Smooth muscle cell (in vitro differentiated cells): ENCODE measurements around the gene IDI2. TPM values are rescaled to one million over a fixed set of nuclear protein-coding genes. Genes with fewer than 3 reads are reported as not detected.

Source experiments
- DNase-seq: peaks from one replicate; lab custom pipeline; 2025; ENCODE audit not compliant: unreplicated experiment; lab: John Stamatoyannopoulos, UW
- H2AFZ ChIP-seq: fragments of 200-600 bp; sonication (generic); 2 replicates; pipeline ENCODE4 v1.6.0; 2016; ENCODE audit warnings: antibody characterized with exemption, low read depth, mild to moderate bottlenecking
- H3F3A ChIP-seq: fragments of 200-600 bp; sonication (generic); 2 replicates; pipeline ENCODE4 v1.6.0; 2017; ENCODE audit warnings: antibody characterized with exemption, low read depth
- H3K27ac ChIP-seq: fragments of 200-600 bp; sonication (generic); 2 replicates; pipeline ENCODE4 v1.5.1; 2016; ENCODE audit warnings: low read depth, mild to moderate bottlenecking
- H3K27me3 ChIP-seq: fragments of 200-600 bp; sonication (generic); 2 replicates; pipeline ENCODE4 v1.6.1; 2016; ENCODE audit warnings: low read depth, mild to moderate bottlenecking
- H3K36me3 ChIP-seq: fragments of 200-600 bp; sonication (generic); 2 replicates; pipeline ENCODE4 v1.5.1; 2016; ENCODE audit warnings: low read depth
- H3K4me1 ChIP-seq: fragments of 200-600 bp; sonication (generic); 2 replicates; pipeline ENCODE4 v1.5.1; 2016; ENCODE audit warnings: low read depth
- H3K4me2 ChIP-seq: fragments of 200-600 bp; sonication (generic); 2 replicates; pipeline ENCODE4 v1.6.0; 2016; ENCODE audit warnings: mild to moderate bottlenecking
- H3K4me3 ChIP-seq: fragments of 200-600 bp; sonication (generic); 2 replicates; pipeline ENCODE4 v1.5.1; 2016; ENCODE audit warnings: mild to moderate bottlenecking
- H3K79me2 ChIP-seq: fragments of 200-600 bp; sonication (generic); 2 replicates; pipeline ENCODE4 v1.6.0; 2016; ENCODE audit warnings: low read depth, mild to moderate bottlenecking
- H3K9ac ChIP-seq: fragments of 200-600 bp; sonication (generic); 2 replicates; pipeline ENCODE4 v1.6.0; 2016; ENCODE audit warnings: low read depth
- H3K9me3 ChIP-seq: fragments of 200-600 bp; sonication (generic); replicated peaks from 2 replicates; pipeline ENCODE4 v1.5.1; 2016; ENCODE audit warnings: low read depth
- H4K20me1 ChIP-seq: fragments of 200-600 bp; sonication (generic); 2 replicates; pipeline ENCODE4 v1.6.0; 2016; ENCODE audit warnings: low read depth
- CTCF ChIP-seq: fragments of 200-600 bp; sonication (generic); IDR thresholded peaks from 2 replicates; pipeline ENCODE4 v1.5.1; 2017; ENCODE audit warnings: borderline replicate concordance, mild to moderate bottlenecking, antibody characterized with exemption; ENCODE audit not compliant: insufficient read depth, poor library complexity, severe bottlenecking
- WGBS: methylation state at CpG from one replicate; pipeline ENCODE4 v1.1.7; 2016; ENCODE audit warnings: low lambda C conversion rate; 5-methylcytosine and 5-hydroxymethylcytosine counted together
- polyA plus RNA-seq: library from polyadenylated mRNA; unstranded; fragments of >200 nt; fragmentation: Nextera tagmentation; extraction: Ambion mirVana; gene quantifications from 2 replicates; pipeline ENCODE4 v1.2.1, GENCODE V29; 2016
- total RNA-seq: library from RNA; depleted of rRNA; stranded (reverse); fragments of >200 nt; gene quantifications from 2 replicates; pipeline ENCODE4 v1.2.3, GENCODE V29; 2014

IDI2 gene
- total and polyA plus RNA-seq, 2 experiments from 2014 or later: not detected

DNA sequence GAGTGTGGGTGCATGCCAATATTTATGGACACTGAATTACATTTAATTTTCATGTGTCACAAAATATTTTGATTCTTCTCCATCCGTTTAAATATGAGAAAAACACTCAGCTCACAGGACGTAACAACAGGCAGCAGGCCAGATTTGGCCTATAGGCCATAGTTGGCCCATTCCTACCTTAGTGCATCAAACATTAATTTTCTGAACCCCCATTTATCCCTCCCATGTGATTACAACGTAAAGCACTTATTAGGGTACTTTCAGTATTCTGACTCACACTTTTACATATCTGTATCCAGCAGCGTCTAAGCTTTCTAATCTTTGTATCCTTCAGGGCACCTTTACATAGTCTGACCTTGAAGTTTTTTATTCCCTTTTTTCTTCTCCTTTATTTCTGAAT is 19.3 kb upstream of the IDI2 start:
- H3K9me3 ChIP-seq: no peaks in the 10 kb centered on the region
- peaks cover 45% of the 10 kb centered on the region for H3K79me2 ChIP-seq
- H3K9ac ChIP-seq: no peak overlapping the region
- H2AFZ ChIP-seq: no peak overlapping the region
- no peak for TF ChIP-seq CTCF
- DNase-seq: no peak
- H3K4me1 ChIP-seq: peaks cover 3% of the 10 kb centered on the region
- H4K20me1 ChIP-seq: peaks cover 76% of the 10 kb centered on the region
- peak overlapping the region; percentile 55 for H3K27ac ChIP-seq
- peak overlapping the region; percentile 76 for H3K4me2 ChIP-seq
- 81% methylated on average over 4 of the region's 4 CpGs for WGBS
- peaks cover 42% of the 10 kb centered on the region for H3F3A ChIP-seq
- H3K27me3 ChIP-seq: no peaks in the 10 kb centered on the region
- H3K4me3 ChIP-seq: peak overlapping the region; percentile 25
- H3K36me3 ChIP-seq: peaks cover 25% of the 10 kb centered on the region

- DNase-seq: no peak
- peaks cover 84% of the 10 kb centered on the region for H4K20me1 ChIP-seq
- no peak overlapping the region for H2AFZ ChIP-seq
- H3K4me1 ChIP-seq: peaks cover 3% of the 10 kb centered on the region
- H3K27ac ChIP-seq: peak overlapping the region; percentile 55
- H3F3A ChIP-seq: peaks cover 42% of the 10 kb centered on the region
- H3K9ac ChIP-seq: no peak overlapping the region
- no peak for TF ChIP-seq CTCF
- WGBS: 84% methylated on average over 4 of the region's 4 CpGs
- peak overlapping the region; percentile 25 for H3K4me3 ChIP-seq
- H3K9me3 ChIP-seq: no peaks in the 10 kb centered on the region
- no peaks in the 10 kb centered on the region for H3K27me3 ChIP-seq
- peaks cover 44% of the 10 kb centered on the region for H3K79me2 ChIP-seq
- peaks cover 25% of the 10 kb centered on the region for H3K36me3 ChIP-seq
- peak overlapping the region; percentile 76 for H3K4me2 ChIP-seq
These were observed 18.5 kb upstream of the IDI2 start for GRCh38 chr10:1044146-1044545.

- Histone ChIP-seq H4K20me1 (peaks cover 85% of the 10 kb centered on the region), H3K9me3 (no peaks in the 10 kb centered on the region), H3K4me3 (no peak overlapping the region), H2AFZ (no peak overlapping the region), H3K4me2 (peak overlapping the region; percentile 76), H3K27ac (peak overlapping the region; percentile 55), H3K9ac (no peak overlapping the region), H3K79me2 (peaks cover 44% of the 10 kb centered on the region), H3K36me3 (peaks cover 25% of the 10 kb centered on the region), H3F3A (peaks cover 42% of the 10 kb centered on the region), H3K4me1 (peaks cover 3% of the 10 kb centered on the region), H3K27me3 (no peaks in the 10 kb centered on the region)
- 91% methylated on average over 12 of the region's 12 CpGs for WGBS
- TF ChIP-seq CTCF: no peak
- DNase-seq: no peak
These were observed 17.9 kb upstream of the IDI2 start for GRCh38 chr10:1043532-1043995.

DNA sequence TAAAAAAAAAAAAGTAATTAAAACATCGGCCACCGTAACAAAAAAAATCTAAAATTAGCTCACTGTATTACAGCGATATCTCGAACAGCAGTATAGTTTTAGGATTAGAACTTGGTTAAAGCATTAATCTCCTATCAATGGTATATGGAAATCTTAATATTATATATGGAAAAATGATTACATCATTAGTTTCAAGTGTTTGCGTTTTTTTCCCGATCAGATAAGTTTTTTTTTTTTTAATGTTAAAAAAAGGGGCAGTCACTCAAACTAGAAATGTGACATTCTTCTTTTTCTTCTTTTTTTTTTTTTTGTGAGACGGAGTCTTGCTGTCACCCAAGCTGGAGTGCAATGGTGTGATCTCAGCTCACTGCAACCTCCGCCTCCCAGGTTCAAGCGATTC is 15.9 kb upstream of the IDI2 start:
- DNase-seq: no peak
- H3K9me3 ChIP-seq: no peaks in the 10 kb centered on the region
- H3K27ac ChIP-seq: no peak overlapping the region
- no peak overlapping the region for H3K4me2 ChIP-seq
- H2AFZ ChIP-seq: no peak overlapping the region
- peaks cover 3% of the 10 kb centered on the region for H3K4me1 ChIP-seq
- H3K27me3 ChIP-seq: no peaks in the 10 kb centered on the region
- TF ChIP-seq CTCF: no peak
- no peak overlapping the region for H3K9ac ChIP-seq
- 97% methylated on average over 8 of the region's 9 CpGs for WGBS
- peaks cover 82% of the 10 kb centered on the region for H4K20me1 ChIP-seq
- H3K36me3 ChIP-seq: peaks cover 25% of the 10 kb centered on the region
- H3F3A ChIP-seq: peaks cover 47% of the 10 kb centered on the region
- peaks cover 32% of the 10 kb centered on the region for H3K79me2 ChIP-seq
- no peak overlapping the region for H3K4me3 ChIP-seq
